IPS-18c (cell line): ENCODE measurements around the gene KIF3A.

Source experiments
- H3K4me3 ChIP-seq: 2 replicates; pipeline ENCODE4 v1.7.0; 2013; ENCODE audit warnings: low read depth, mild to moderate bottlenecking, low read length, moderate library complexity; ENCODE audit not compliant: insufficient read depth
- H3K9me3 ChIP-seq: one replicate; pipeline ENCODE4 v1.6.1; 2013; ENCODE audit warnings: mild to moderate bottlenecking, low read length, moderate library complexity; ENCODE audit not compliant: control insufficient read depth, insufficient read depth

The KIF3A gene

GRCh38 chr5:132736853-132737833 lies at the start of gene KIF3A:
Gene KIF3A (minus strand): TSS chr5:132737546. CDS start chr5:132737419, 127 bp downstream.
- Histone ChIP-seq H3K4me3 (peak within 1 kb of the TSS; percentile 80), H3K9me3 (no peaks in the 10 kb centered on the region)

GRCh38 chr5:132787076-132787475 lies 49.7 kb upstream of the KIF3A start:
- Histone ChIP-seq H3K4me3 (no peak overlapping the region), H3K9me3 (peaks cover 4% of the 10 kb centered on the region)

DNA sequence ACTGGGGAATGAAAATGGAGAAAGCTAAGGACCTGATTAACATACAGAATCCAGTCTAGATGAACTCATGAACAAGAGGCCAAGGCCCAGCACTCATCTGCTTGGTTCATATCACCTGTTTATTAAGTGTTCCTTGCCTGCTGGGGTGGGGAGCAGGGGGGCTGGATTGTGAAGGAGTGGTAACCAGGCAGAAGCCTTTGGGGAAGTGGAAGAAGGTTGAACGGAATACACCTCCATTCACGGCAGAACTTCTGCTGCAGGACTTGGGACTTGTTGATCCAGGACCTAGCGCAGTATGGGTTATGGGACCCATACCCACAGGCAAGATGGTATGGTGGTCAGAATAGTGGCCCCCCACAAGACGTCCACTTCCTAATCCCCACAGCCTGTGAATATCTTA lies 48.5 kb upstream of the KIF3A start:
- no peak overlapping the region for H3K4me3 ChIP-seq
- H3K9me3 ChIP-seq, result peaks cover 4% of the 10 kb centered on the region

GRCh38 chr5:132785365-132785764 lies 48.0 kb upstream of the KIF3A start:
- Histone ChIP-seq H3K9me3 (peaks cover 4% of the 10 kb centered on the region), H3K4me3 (no peak overlapping the region)

GRCh38 chr5:132782101-132782500 lies 44.8 kb upstream of the KIF3A start:
- no peak overlapping the region for H3K4me3 ChIP-seq

DNA sequence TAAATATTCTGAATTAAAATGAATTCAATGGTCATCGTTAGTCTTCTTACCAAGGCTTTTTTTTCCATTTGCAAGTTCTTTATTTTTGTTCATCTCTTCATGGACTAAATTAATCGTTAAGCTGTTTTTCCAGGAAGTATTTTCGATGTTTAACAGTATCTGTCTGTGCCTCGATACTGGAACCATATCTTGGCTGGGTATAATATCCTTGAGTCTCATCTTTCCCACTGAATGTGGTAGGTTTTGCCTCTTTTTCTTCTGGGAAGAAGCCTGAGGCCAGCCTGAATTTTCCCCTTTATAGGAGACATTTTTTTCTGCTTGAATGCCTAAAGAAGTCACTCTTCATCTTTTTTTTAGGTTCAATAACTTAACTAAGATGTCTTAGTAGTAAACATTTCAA lies 43.7 kb upstream of the KIF3A start:
- no peaks in the 10 kb centered on the region for H3K9me3 ChIP-seq
- H3K4me3 ChIP-seq, result no peak overlapping the region

More at GRCh38 chr5:132782101-132782500, 44.8 kb upstream of the KIF3A start:
- no peaks in the 10 kb centered on the region for H3K9me3 ChIP-seq

GRCh38 chr5:132780577-132780976 lies 43.2 kb upstream of the KIF3A start:
- no peak overlapping the region for H3K4me3 ChIP-seq
- H3K9me3 ChIP-seq, result no peaks in the 10 kb centered on the region

DNA sequence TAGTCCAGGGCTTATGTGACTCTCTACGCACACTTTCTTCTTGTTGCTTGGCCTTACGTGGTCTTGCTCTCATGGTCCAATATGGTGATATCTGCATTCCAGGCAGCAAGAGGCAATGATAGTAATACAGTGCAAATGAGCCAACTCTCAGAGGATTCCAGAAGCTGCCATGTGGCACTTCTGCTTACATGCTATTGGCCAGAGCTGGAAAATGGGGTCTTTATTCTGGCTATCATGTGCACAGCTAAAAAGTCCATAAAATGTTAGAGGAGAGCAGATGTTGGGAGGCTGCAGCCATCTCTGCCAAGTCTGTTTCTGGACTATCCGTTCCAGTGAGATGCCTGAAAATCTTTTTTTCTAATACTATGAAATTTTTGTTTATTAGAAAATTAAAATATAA lies 42.6 kb upstream of the KIF3A start:
- Histone ChIP-seq H3K4me3 (no peak overlapping the region), H3K9me3 (no peaks in the 10 kb centered on the region)

DNA sequence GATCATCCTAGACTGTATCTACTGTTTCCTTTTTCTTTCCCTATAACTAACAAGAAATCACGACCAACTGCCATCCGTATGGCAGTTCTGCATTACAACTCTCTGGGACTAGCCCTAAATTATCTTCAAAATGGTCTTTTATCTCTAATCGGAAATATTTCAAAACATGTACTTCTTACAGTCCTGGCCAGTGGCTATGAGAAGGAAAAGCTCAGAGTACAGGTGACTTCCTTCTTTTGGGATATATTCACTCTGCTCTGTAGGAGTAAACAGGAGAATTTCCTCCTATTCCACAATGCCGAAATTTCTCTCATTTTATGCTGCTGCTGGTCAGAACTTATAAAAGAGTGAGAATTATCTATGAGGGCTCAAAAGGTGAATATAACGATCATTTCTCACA lies 41.5 kb upstream of the KIF3A start:
- no peak overlapping the region for H3K4me3 ChIP-seq
- no peaks in the 10 kb centered on the region for H3K9me3 ChIP-seq

DNA sequence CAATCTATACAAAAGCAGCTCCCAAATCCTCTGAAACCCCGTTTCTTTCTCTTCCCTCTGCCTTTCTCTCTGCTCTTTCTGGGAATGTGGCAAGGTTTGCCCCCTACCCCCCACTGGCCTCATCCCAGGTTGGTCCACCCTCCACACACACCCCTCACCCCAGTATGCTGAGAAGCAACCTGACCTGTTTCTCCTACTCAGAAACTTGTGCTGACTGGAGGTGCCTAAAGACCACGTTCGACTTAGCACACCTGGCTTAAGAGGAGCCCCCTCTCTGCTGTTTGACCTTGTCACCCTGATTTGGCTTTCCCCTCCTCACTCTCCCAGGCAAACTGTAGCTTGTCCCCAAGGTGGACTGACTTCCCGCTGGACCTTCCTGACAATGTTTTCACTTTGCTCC lies 40.8 kb upstream of the KIF3A start:
- Histone ChIP-seq H3K9me3 (no peaks in the 10 kb centered on the region), H3K4me3 (no peak overlapping the region)

DNA sequence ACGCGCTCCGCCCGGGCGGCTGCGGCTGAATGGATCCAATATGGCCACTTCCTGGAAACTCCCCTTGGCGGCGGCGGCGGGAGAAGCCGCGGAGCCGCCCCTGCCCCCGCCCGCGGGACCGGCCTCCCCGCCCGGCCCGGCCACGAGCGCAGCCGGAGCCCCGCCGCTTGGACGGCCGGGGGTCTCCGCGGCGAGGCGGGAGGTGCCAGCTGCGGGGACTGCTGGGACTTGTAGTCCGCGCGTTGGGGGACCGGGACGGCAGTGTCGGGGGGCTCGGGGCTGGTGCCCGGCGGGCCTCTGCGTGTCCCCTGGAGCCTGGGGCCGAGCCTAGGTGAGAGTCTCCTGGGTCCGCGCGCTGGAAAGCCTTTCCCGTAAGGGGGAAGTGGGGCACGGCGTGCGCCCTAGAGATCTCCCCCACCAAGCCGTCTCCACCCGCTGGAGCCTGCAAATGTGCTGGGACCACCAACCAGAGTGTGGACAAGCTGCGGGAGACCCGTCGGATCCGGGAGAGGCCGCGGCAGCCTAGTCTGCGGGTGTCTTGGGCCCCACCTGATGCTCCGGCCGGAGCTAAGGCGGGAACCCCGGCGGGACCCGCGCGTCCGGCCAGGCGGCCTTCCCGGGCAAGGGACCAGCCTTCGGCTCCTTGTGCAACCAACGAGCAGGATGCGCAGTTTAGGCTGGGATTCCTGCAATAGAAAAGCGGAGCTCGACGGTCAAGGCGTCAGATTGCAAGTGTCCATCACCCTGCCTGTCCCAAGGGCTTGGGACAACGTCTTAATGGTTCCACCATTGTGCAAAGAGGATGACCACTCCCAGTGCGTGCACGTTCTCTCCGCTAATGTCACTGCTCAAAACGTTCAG lies 40.1 kb upstream of the KIF3A start, which contains the start of gene SEPTIN8:
Gene SEPTIN8, minus strand, starts transcription at position 31 of the 861 bp plus-strand sequence. CDS start 102 bp downstream, outside the sequence.
- H3K9me3 ChIP-seq, result no peaks in the 10 kb centered on the region
- H3K4me3 ChIP-seq, result peak within 1 kb of the TSS; percentile 74

DNA sequence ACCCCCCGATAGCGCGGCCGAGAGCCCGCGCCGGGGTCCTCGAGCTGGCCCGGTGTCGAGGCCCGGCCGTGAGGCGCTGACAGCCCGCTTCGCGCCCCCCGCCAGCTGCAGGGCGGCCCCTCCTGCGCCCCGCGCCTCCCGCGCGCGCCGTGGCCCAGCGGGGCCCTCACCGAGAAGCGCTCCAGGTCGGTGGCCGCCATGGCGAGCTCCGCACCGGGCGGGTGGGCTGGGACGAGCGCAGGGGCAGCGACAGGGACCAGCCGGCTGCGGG lies 39.5 kb upstream of the KIF3A start:
- no peaks in the 10 kb centered on the region for H3K9me3 ChIP-seq
- peak overlapping the region; percentile 74 for H3K4me3 ChIP-seq

GRCh38 chr5:132776131-132776937 lies 39.0 kb upstream of the KIF3A start:
- no peaks in the 10 kb centered on the region for H3K9me3 ChIP-seq
- peak overlapping the region; percentile 74 for H3K4me3 ChIP-seq

DNA sequence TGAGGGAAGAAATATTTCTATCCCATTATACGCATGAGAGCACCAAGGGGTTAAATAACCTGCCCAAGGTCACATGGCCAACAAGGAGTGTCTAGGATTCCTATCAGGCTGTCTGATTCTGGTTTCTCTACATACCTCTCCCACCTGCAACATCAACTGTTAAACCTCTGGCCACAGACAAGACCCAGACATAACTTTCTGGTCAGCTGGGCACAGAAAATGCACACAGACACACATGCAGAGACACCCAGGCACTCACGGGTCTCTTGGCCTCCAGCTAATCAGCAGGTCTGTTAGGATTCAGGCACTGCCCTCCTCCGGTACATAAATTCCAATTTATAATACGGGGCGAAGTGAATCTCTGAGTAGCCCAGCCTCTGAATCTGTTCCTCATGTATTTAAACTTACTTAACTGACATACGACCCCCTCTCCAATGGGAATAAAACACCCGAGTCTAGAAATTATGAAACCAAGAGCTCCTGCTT lies 38.2 kb upstream of the KIF3A start:
- no peak overlapping the region for H3K4me3 ChIP-seq

DNA sequence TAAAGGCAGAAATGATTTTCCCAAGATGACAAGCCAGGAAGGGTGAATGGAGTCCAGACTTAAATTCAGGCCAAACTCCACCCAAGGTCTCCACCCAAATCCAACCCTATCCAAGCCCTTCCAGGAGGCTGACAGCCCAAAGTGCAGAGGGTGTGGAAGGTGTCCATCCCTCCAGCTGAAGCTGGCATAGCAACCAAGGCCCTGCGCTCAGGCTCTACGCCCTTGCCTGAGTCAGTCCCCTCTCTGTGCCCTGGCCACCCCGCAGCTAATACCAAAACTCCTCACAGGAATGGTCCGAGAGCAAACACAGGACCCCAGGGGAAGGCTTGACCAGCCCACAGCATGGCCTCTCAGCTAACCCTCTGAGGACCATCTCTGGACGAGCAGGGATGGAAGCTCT lies 37.5 kb upstream of the KIF3A start:
- H3K4me3 ChIP-seq, result no peak overlapping the region
- H3K9me3 ChIP-seq, result no peaks in the 10 kb centered on the region

More for the DNA sequence above, 38.2 kb upstream of the KIF3A start:
- H3K9me3 ChIP-seq, result no peaks in the 10 kb centered on the region

DNA sequence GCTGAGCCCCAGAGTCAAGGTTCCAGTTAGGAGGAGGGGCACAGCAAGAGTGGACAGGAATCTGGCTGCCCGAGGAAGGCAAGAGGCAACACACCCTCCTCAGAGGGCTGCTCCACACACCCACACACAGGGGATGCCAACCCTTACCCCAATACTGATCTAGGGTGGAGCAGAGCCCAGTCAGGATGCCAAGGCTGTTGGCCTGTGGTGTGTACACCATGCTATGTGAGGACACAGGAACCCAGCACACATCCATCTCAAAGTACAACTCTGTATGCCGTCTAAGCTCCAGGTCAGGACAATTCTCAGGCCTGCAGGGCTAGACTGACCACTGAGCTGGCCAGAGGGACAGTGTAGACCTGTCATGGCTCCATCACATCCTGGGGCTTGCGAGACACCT lies 37.1 kb upstream of the KIF3A start:
- no peaks in the 10 kb centered on the region for H3K9me3 ChIP-seq
- H3K4me3 ChIP-seq, result no peak overlapping the region
